SK-N-MC (cell line): ENCODE measurements around the gene PLPPR5.

ENCODE experiments used
- EZH2 ChIP-seq: fragments of 200-600 bp; sonication (generic); IDR thresholded peaks from one replicate; pipeline ENCODE4 v1.6.1; 2017; ENCODE audit warnings: antibody characterized with exemption
- FOXP2 ChIP-seq: optimal IDR thresholded peaks from 2 replicates; pipeline ENCODE3; 2011; ENCODE audit warnings: mild to moderate bottlenecking, moderate library complexity; ENCODE audit not compliant: insufficient read depth; ENCODE audit errors: extremely low read length, control extremely low read depth
- POLR2AphosphoS5 ChIP-seq: IDR thresholded peaks from 2 replicates; pipeline ENCODE4 v1.6.1; 2012; ENCODE audit warnings: mild to moderate bottlenecking, low read depth, low read length, borderline replicate concordance

DNA sequence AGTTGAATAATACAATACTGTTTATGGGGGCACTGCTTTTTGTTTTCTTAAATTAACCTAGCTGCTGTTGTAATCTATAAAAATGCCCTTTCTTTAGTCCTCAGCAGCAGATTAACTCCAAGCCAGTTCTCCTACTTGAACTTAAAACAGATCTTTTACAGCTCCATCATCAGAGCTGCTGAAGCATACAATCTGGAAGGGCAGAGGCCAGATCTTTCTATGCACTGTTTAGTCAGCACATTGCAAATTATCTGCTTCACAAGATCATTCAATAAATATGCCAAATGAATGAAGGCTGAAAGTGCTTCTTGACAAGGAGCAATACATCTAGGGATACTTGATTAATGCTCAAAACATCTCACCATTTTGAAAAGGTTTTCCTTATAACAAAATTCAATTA, 115.8 kb downstream of the PLPPR5 start:
- no peak for TF ChIP-seq EZH2
- TF ChIP-seq POLR2AphosphoS5: no peak
- no peak for TF ChIP-seq FOXP2
